Stomach (tissue), 9 donors: ENCODE data around the gene PROZ. TPM values are rescaled to one million over a fixed set of nuclear protein-coding genes. Genes with fewer than 3 reads are reported as not detected.

Source experiments
- DNase-seq, 2 donors: peaks; one replicate each; pipeline versions ENCODE4 v3.0.0 to v3.0.0-alpha.2; 2013 to 2019
- H3K27ac ChIP-seq, 5 donors: fragments of 200-600 bp in 4 of 5; sonication (generic) in 4 of 5; one replicate each; pipeline ENCODE4 v1.5.1; 2013 to 2019; ENCODE audit warnings: mild to moderate bottlenecking in 1 of 5, moderate library complexity in 1 of 5
- H3K27me3 ChIP-seq, 3 donors: fragments of 200-600 bp; sonication (generic); one replicate each; pipeline ENCODE4 v1.5.1; 2017 to 2019; ENCODE audit warnings: mixed run types in 1 of 3
- H3K36me3 ChIP-seq, 4 donors: fragments of 200-600 bp; sonication (generic); 1 replicate in 3 of 4; 2 replicates in 1 of 4; pipeline ENCODE4 v1.5.1; 2016 to 2019
- H3K4me1 ChIP-seq, 4 donors: fragments of 200-600 bp; sonication (generic); one replicate each; pipeline ENCODE4 v1.5.1; 2016 to 2019
- H3K4me3 ChIP-seq, 4 donors: fragments of 200-600 bp; sonication (generic) in 3 of 4; one replicate each; pipeline ENCODE4 v1.5.1; 2016 to 2019; ENCODE audit warnings: mild to moderate bottlenecking in 1 of 4
- H3K9me3 ChIP-seq, 4 donors: fragments of 200-600 bp; sonication (generic); one replicate each; pipeline ENCODE4 v1.5.1; 2016 to 2019
- CTCF ChIP-seq, 7 experiments: fragments of 450-650 bp in 4 of 7; fragments of 200-600 bp in 3 of 7; sonication (generic) in 3 of 7; IDR thresholded peaks; one replicate each; pipeline ENCODE4 v1.5.1; 2016 to 2019; ENCODE audit warnings: antibody characterized with exemption in 7 of 7, control low read depth in 2 of 7, mild to moderate bottlenecking in 1 of 7
- EP300 ChIP-seq: sonication (generic); formaldehyde crosslinking; IDR thresholded peaks from one replicate; pipeline ENCODE4 v1.6.1; 2017; ENCODE audit warnings: antibody characterized with exemption
- POLR2A ChIP-seq, 4 donors: fragments of 450-650 bp; IDR thresholded peaks; one replicate each; pipeline ENCODE4 v1.6.1; 2016; ENCODE audit warnings: antibody characterized with exemption in 4 of 4, control low read depth in 2 of 4, mild to moderate bottlenecking in 1 of 4, moderate library complexity in 1 of 4
- POLR2AphosphoS5 ChIP-seq, 3 donors: sonication (generic); formaldehyde crosslinking; IDR thresholded peaks; one replicate each; pipeline ENCODE4 v1.6.1; 2016; ENCODE audit warnings: antibody characterized with exemption in 3 of 3
- WGBS, 5 donors: extraction: QIAGEN DNeasy Blood & Tissue Kit in 3 of 5; methylation state at CpG; one replicate each; pipeline versions ENCODE4 v1.1.5 to v1.1.7; 2013 to 2018; 5-methylcytosine and 5-hydroxymethylcytosine counted together
- intact Hi-C: fragments of 100-400 bp; cut with DNase I; formaldehyde crosslinking; loops from one replicate; pipeline ENCODE4 v1.15.1; 2023; ENCODE audit warnings: low total_unique reads
- polyA plus RNA-seq, 3 donors: library from polyadenylated mRNA; stranded (reverse); fragments of 200-250 nt; gene quantifications; one replicate each; pipeline ENCODE4 v1.2.3, GENCODE V29; 2013
- total RNA-seq, 5 donors: library from RNA; depleted of rRNA; stranded (reverse); fragments of >200 nt; gene quantifications; one replicate each; pipeline versions ENCODE4 v1.1.0 to v1.2.3, GENCODE V29; 2014 to 2016
- donor health status: healthy with polysubstance abuse.
- donor health status: Bipolar disorder and iron deficiency.
- donor health status: healthy.

Gene PROZ
- total and polyA plus RNA-seq, 8 donors, result 0.08 to 1.9 TPM; not detected in 6

GRCh38 chr13:113125506-113126264 lies 32.8 kb upstream of the PROZ start:
- H3K9me3 ChIP-seq, result no peaks in the 10 kb centered on the region
- H3K27ac ChIP-seq, result no peak overlapping the region
- 84 to 91% (median 89%) methylated on average over 19 of the region's 19 CpGs for WGBS, 5 donors
- no peak for DNase-seq
- peaks cover 12 to 30% (median 23%) of the 10 kb centered on the region in 4 donors for H3K4me1 ChIP-seq
- peaks cover 0 to 19% (median 9%) of the 10 kb centered on the region in 3 donors for H3K27me3 ChIP-seq
- no peak overlapping the region for H3K4me3 ChIP-seq
- TF ChIP-seq EP300 (no peak), POLR2AphosphoS5 (IDR thresholded peaks at IDR 0.05) (no peak), CTCF (IDR thresholded peaks at IDR 0.05) (no peak), POLR2A (IDR thresholded peaks at IDR 0.05) (no peak)
- intact Hi-C loops, result no loop called here
- no peaks in the 10 kb centered on the region for H3K36me3 ChIP-seq

- peaks cover 0 to 21% (median 9%) of the 10 kb centered on the region in 3 donors for H3K27me3 ChIP-seq
- no peak for DNase-seq
- H3K4me1 ChIP-seq, result peaks cover 12 to 29% (median 23%) of the 10 kb centered on the region in 4 donors
- H3K4me3 ChIP-seq, result no peak overlapping the region
- intact Hi-C loops, result no loop called here
- no peak for TF ChIP-seq POLR2AphosphoS5 (IDR thresholded peaks at IDR 0.05)
- TF ChIP-seq CTCF (IDR thresholded peaks at IDR 0.05), result no peak
- TF ChIP-seq POLR2A (IDR thresholded peaks at IDR 0.05), result no peak
- no peak for TF ChIP-seq EP300
- no peak overlapping the region for H3K27ac ChIP-seq
- H3K9me3 ChIP-seq, result no peaks in the 10 kb centered on the region
- WGBS, 5 donors, result 86 to 91% (median 89%) methylated on average over 18 of the region's 18 CpGs
- H3K36me3 ChIP-seq, result no peaks in the 10 kb centered on the region
Observed at GRCh38 chr13:113126265-113127150, 31.9 kb upstream of the PROZ start.

GRCh38 chr13:113129480-113129879 lies 29.0 kb upstream of the PROZ start:
- TF ChIP-seq POLR2A (IDR thresholded peaks at IDR 0.05) (no peak), EP300 (no peak), POLR2AphosphoS5 (IDR thresholded peaks at IDR 0.05) (no peak), CTCF (IDR thresholded peaks at IDR 0.05) (no peak)
- no peaks in the 10 kb centered on the region for H3K36me3 ChIP-seq
- intact Hi-C loops, result no loop called here
- H3K27ac ChIP-seq, result no peak overlapping the region
- H3K4me1 ChIP-seq, result peaks cover 0 to 9% (median 7%) of the 10 kb centered on the region in 4 donors
- H3K9me3 ChIP-seq, result no peaks in the 10 kb centered on the region
- H3K27me3 ChIP-seq, result peaks cover 0 to 21% (median 9%) of the 10 kb centered on the region in 3 donors
- DNase-seq, result no peak
- peak overlapping the region in 3 of 4 donors; percentile 14 to 35 (median 29) for H3K4me3 ChIP-seq
- WGBS, 5 donors, result 70 to 75% (median 72%) methylated on average over 27 of the region's 27 CpGs
